Heart left ventricle (tissue), 16 donors: ENCODE results near the gene CBLB. TPM values are rescaled to one million over a fixed set of nuclear protein-coding genes. Genes with fewer than 3 reads are reported as not detected.
A peak's percentile ranks its signal among the peaks of the same experiment; 100 is the strongest.

ENCODE experiments used
- ATAC-seq, 4 donors: fragments of 200-7000 bp; cut with Tn5 transposase; one replicate each; pipeline ENCODE4 v1.9.1; 2020 to 2022; ENCODE audit warnings: moderate library complexity in 4 of 4, mild to moderate bottlenecking in 3 of 4, moderate number of reproducible peaks in 1 of 4
- DNase-seq, 5 donors: peaks; one replicate each; pipeline ENCODE4 v3.0.0-alpha.2; 2020
- H3K27ac ChIP-seq, 12 donors: fragments of 200-600 bp; sonication (generic) in 4 of 12; one replicate each; pipeline versions ENCODE4 v1.5.0 to v1.8.0; 2016 to 2022; ENCODE audit warnings: mild to moderate bottlenecking in 2 of 12
- H3K27me3 ChIP-seq, 9 donors: fragments of 200-600 bp; sonication (generic) in 2 of 9; one replicate each; pipeline versions ENCODE4 v1.5.1 to v1.8.0; 2016 to 2022; ENCODE audit warnings: mild to moderate bottlenecking in 3 of 9
- H3K36me3 ChIP-seq, 9 donors: fragments of 200-600 bp; sonication (generic) in 2 of 9; one replicate each; pipeline versions ENCODE4 v1.5.0 to v1.8.0; 2018 to 2022; ENCODE audit warnings: mild to moderate bottlenecking in 2 of 9
- H3K4me1 ChIP-seq, 12 donors: fragments of 200-600 bp; sonication (generic) in 4 of 12; one replicate each; pipeline versions ENCODE4 v1.5.0 to v1.8.0; 2016 to 2022; ENCODE audit warnings: mild to moderate bottlenecking in 3 of 12
- H3K4me3 ChIP-seq, 12 donors: fragments of 200-600 bp; sonication (generic) in 4 of 12; one replicate each; pipeline versions ENCODE4 v1.5.0 to v1.8.0; 2017 to 2022; ENCODE audit warnings: mild to moderate bottlenecking in 9 of 12, moderate library complexity in 4 of 12
- H3K9me3 ChIP-seq, 12 donors: fragments of 200-600 bp; sonication (generic) in 4 of 12; one replicate each; pipeline versions ENCODE4 v1.5.0 to v1.8.0; 2016 to 2022; ENCODE audit warnings: mild to moderate bottlenecking in 1 of 12
- POLR2A ChIP-seq, 2 donors: fragments of 450-650 bp; IDR thresholded peaks; one replicate each; pipeline ENCODE4 v1.6.1; 2017; ENCODE audit warnings: antibody characterized with exemption in 2 of 2, mild to moderate bottlenecking in 2 of 2, moderate library complexity in 2 of 2
- WGBS, 4 donors: extraction: QIAGEN DNeasy Blood & Tissue Kit in 2 of 4; methylation state at CpG; one replicate each; pipeline versions ENCODE4 v1.1.5 to v1.1.7; 2013 to 2018; 5-methylcytosine and 5-hydroxymethylcytosine counted together
- intact Hi-C, 10 donors: fragments of 100-400 bp; cut with DNase I; formaldehyde crosslinking; loops; one replicate each; pipeline versions ENCODE4 v1.11.1 to v1.14.2; 2022
- polyA plus RNA-seq, 2 donors: library from polyadenylated mRNA; stranded (reverse); fragments of 200-250 nt; gene quantifications; one replicate each; pipeline ENCODE4 v1.2.3, GENCODE V29; 2013
- total RNA-seq, 9 donors: library from RNA; depleted of rRNA in 2 of 9; stranded (reverse); fragments of >200 nt in 2 of 9; fragmentation: NEBNext Ultra II Directional in 3 of 9; extraction: Animal tissue kit (Norgen Biotek cat#: 25700) in 3 of 9; gene quantifications; one replicate each; pipeline versions ENCODE4 v1.1.0 to v1.2.4, GENCODE V29; 2016 to 2023
- TF ChIP-seq, protein P1 (sequence below), 12 donors: fragments of 200-600 bp; sonication (generic) in 4 of 12; IDR thresholded peaks; one replicate each; pipeline versions ENCODE4 v1.5.0 to v1.8.0; 2018 to 2022; ENCODE audit warnings: antibody characterized with exemption in 12 of 12, mild to moderate bottlenecking in 5 of 12
- donor health status: ischemic (EF 13 %, LVEDD 7.1; RV severe dilation, severe dysfunction).
- donor health status: healthy with polysubstance abuse.
- donor health status: DM: no; HTN: yes; CAD: no.
- donor health status: DM: no; HTN: no; CAD: no.
- donor health status: ischemic (EF 25% LVEDD 6.9; RV normal size, moderate dysfunction).
- donor health status: ischemic (EF 25% LVEDD 5.7; RV mildly dilated, moderate dysfunction).
- donor health status: healthy.
- donor health status: DM: yes; HTN: yes; CAD: no.
- donor health status: ischemic (EF 35%, LVEDD 5.7; RV mildly dilated, moderate dysfunction).
- donor health status: nonischemic (EF 11% LVEDD 7.7; RV severe dilation, severe dysfunction).
- donor health status: DM: yes; HTN: yes; CAD: no.
- donor health status: PGD.
- donor health status: ischemic (EF 29% LVEDD 5.4; RV normal size, mild dysfunction).
- donor health status: nonischemic (EF 23%, LVEDD 6.1; RV moderate dilation, normal function).

Gene CBLB
- total and polyA plus RNA-seq, 11 donors = 18.6 to 74.4 (median 42.3) TPM

DNA sequence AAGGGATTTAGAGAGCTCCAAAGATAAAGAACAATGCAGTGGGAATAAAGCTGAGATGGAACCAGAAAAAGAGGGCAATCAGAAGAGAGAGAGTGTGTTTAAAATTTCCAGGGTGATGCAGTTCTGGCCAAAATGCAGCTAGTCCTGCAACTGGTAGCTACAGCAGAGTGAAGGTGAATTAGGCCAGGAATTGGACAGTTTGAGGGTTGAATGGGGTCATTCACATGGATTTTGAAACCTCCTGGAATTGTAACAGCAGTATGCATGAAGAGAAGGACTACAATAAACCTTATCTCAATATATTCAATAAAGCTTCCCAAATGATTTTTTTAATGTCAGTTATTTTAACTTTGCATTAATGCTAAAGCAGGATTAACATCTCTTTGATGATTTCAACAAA lies 85.2 kb downstream of the CBLB start:
- ATAC-seq = no peak
- Histone ChIP-seq H3K9me3 (no peaks in the 10 kb centered on the region), H3K27me3 (no peaks in the 10 kb centered on the region), H3K27ac (peak overlapping the region in 1 of 12 donors; percentile 9), H3K4me1 (peaks cover 0 to 52% (median 20%) of the 10 kb centered on the region in 12 donors), H3K4me3 (no peak overlapping the region), H3K36me3 (no peaks in the 10 kb centered on the region)
- intact Hi-C loops = loop anchor here in 1 of 10 donors (10.0 kb wide), 1 partner anchor 81 kb away; the partner anchor contains the start of gene CBLB
- no peak for TF ChIP-seq POLR2A (IDR thresholded peaks at IDR 0.05)
- DNase-seq = no peak

DNA sequence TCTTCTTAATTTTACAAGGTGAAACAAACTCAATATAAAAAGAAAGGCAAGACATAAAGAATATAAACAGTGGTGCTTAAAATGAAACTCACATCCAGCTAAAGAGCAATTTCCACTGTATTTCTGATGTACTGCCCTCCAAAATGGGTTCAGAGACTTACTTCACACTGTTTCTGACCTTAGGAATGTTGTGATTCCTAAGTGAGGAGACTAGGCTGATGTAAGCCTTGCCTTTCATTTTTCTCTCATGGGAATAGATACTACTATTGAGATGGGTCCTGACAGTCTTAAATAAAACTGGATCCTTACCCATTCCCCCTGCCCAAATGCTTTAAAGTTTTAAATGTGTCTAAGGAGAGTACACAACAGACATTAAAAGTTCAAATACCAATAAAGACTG lies 86.9 kb downstream of the CBLB start:
- Histone ChIP-seq H3K36me3 (no peaks in the 10 kb centered on the region), H3K4me1 (peaks cover 0 to 42% (median 14%) of the 10 kb centered on the region in 12 donors), H3K9me3 (no peaks in the 10 kb centered on the region), H3K27me3 (no peaks in the 10 kb centered on the region), H3K4me3 (no peak overlapping the region), H3K27ac (peak overlapping the region in 3 of 12 donors; percentile 2 to 15 (median 5))
- DNase-seq (no peak), ATAC-seq (no peak)
- TF ChIP-seq POLR2A (IDR thresholded peaks at IDR 0.05) = no peak
- TF ChIP-seq, protein P1, sequence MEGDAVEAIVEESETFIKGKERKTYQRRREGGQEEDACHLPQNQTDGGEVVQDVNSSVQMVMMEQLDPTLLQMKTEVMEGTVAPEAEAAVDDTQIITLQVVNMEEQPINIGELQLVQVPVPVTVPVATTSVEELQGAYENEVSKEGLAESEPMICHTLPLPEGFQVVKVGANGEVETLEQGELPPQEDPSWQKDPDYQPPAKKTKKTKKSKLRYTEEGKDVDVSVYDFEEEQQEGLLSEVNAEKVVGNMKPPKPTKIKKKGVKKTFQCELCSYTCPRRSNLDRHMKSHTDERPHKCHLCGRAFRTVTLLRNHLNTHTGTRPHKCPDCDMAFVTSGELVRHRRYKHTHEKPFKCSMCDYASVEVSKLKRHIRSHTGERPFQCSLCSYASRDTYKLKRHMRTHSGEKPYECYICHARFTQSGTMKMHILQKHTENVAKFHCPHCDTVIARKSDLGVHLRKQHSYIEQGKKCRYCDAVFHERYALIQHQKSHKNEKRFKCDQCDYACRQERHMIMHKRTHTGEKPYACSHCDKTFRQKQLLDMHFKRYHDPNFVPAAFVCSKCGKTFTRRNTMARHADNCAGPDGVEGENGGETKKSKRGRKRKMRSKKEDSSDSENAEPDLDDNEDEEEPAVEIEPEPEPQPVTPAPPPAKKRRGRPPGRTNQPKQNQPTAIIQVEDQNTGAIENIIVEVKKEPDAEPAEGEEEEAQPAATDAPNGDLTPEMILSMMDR (IDR thresholded peaks at IDR 0.05) = no peak
- intact Hi-C loops = loop anchor here in 1 of 10 donors (10.0 kb wide), 1 partner anchor 83 kb away; the partner anchor contains the start of gene CBLB

- no peaks in the 10 kb centered on the region for H3K9me3 ChIP-seq
- intact Hi-C loops = loop anchor here in 1 of 10 donors (10.0 kb wide), 1 partner anchor 85 kb away; the partner anchor contains the start of gene CBLB
- no peaks in the 10 kb centered on the region for H3K27me3 ChIP-seq
- TF ChIP-seq, protein P1 (IDR thresholded peaks at IDR 0.05) = no peak
- no peak for TF ChIP-seq POLR2A (IDR thresholded peaks at IDR 0.05)
- 82 to 90% (median 86%) methylated on average over 2 of the region's 2 CpGs for WGBS, 4 donors
- DNase-seq (no peak), ATAC-seq (no peak)
- H3K4me1 ChIP-seq = peaks cover 0 to 38% (median 8%) of the 10 kb centered on the region in 12 donors
- no peak overlapping the region for H3K4me3 ChIP-seq
- no peak overlapping the region for H3K27ac ChIP-seq
- H3K36me3 ChIP-seq = peaks cover 0 to 12% (median 0%) of the 10 kb centered on the region in 9 donors
Measured at GRCh38 chr3:105780107-105780506, 88.7 kb downstream of the CBLB start.

DNA sequence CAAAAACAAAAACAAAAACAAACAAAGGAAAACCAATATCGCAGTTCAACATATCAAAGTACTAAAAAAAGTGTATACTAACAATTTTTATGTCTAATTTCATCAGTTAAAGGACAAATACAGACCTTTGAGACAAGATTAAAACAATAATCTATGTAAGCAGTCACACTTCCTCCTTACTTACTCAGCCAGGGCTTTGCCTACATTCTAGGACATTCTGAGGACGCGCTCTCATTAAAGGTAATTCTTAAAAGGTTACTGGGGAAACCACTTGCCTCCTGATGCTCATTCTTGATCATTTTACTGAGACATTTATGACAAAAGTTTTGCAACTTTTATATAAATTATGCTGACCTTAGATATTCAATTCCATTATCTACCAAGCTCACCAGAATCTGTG lies 93.4 kb downstream of the CBLB start:
- intact Hi-C loops = no loop called here
- peaks cover 0 to 12% (median 0%) of the 10 kb centered on the region in 9 donors for H3K36me3 ChIP-seq
- H3K9me3 ChIP-seq = no peaks in the 10 kb centered on the region
- no peak overlapping the region for H3K27ac ChIP-seq
- TF ChIP-seq, protein P1 (IDR thresholded peaks at IDR 0.05) = no peak
- no peak for TF ChIP-seq POLR2A (IDR thresholded peaks at IDR 0.05)
- no peak overlapping the region for H3K4me3 ChIP-seq
- no peaks in the 10 kb centered on the region for H3K27me3 ChIP-seq
- no peak for ATAC-seq
- H3K4me1 ChIP-seq = peaks cover 0 to 38% (median 9%) of the 10 kb centered on the region in 12 donors
- 60 to 66% (median 64%) methylated on average over 3 of the region's 3 CpGs for WGBS, 4 donors
- no peak for DNase-seq
